Measurements from ENCODE around the gene ATXN7L1. TPM values are rescaled to one million over a fixed set of nuclear protein-coding genes. Genes with fewer than 3 reads are reported as not detected.

Gene ATXN7L1
- total RNA-seq, 3 donors from 2014 or later (not counting 1 experiment from before 2014, with no cell fraction given): 37.5 to 48.6 (median 47.9) TPM

DNA sequence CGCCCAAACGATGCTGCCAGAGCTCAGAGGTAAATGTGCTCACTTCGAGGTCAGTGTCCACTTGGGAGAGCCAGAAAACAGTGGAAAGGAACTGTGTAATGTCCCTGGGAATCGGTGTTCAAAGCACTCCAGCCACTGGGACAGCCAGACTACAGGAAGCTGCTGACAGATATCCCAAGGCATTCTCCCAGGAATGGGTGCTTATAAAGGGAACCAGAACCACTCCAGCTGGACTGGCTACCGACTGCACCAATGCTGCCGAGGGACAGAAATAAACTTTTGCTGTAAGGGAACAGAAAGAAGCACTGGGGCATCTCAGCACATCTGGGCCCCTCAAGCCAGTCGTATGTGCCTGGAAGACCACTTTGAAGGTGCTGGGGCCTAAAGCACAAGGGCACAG, 76.7 kb downstream of the ATXN7L1 start:
- no peak for TF ChIP-seq CTCF (IDR thresholded peaks at IDR 0.05)
- H3K9me3 ChIP-seq (ENCODE audit: control insufficient read depth, insufficient read depth, low read length): no peaks in the 10 kb centered on the region
- peaks cover 9% of the 10 kb centered on the region for H3K4me1 ChIP-seq (ENCODE audit: control insufficient read depth, insufficient read depth, low read length)
- Mint-ChIP-seq H3K9me3 (no peaks in the 10 kb centered on the region), H3K27ac (no peak overlapping the region), H3K4me1 (peaks cover 25 to 48% of the 10 kb centered on the region in 2 donors), H3K4me3 (no peak overlapping the region), H3K36me3 (no peaks in the 10 kb centered on the region), H3K27me3 (ENCODE audit: low read depth in 2 of 2) (no peaks in the 10 kb centered on the region)
- no peaks in the 10 kb centered on the region for H3K27me3 ChIP-seq (ENCODE audit: control insufficient read depth, insufficient read depth, low read length)
- no peaks in the 10 kb centered on the region for H3K36me3 ChIP-seq (ENCODE audit: control insufficient read depth, insufficient read depth, low read length)
- intact Hi-C loops (cut with micrococcal nuclease): loop anchor here (10.0 kb wide), 1 partner anchor 125 kb away; no protein-coding TSS in a partner anchor
- DNase-seq (no peak), ATAC-seq (no peak)
- 91% methylated on average over 7 of the region's 7 CpGs for WGBS (ENCODE audit: insufficient coverage)
- H3K4me3 ChIP-seq (ENCODE audit: low read length): no peak overlapping the region
- H3K27ac ChIP-seq (ENCODE audit: low read length): no peak overlapping the region

- peaks cover 24 to 48% of the 10 kb centered on the region in 2 donors for H3K4me1 Mint-ChIP-seq
- 97% methylated on average over 3 of the region's 4 CpGs for WGBS (ENCODE audit: insufficient coverage)
- no peak overlapping the region for H3K27ac Mint-ChIP-seq
- no peaks in the 10 kb centered on the region for H3K27me3 Mint-ChIP-seq (ENCODE audit: low read depth in 2 of 2)
- Histone ChIP-seq H3K9me3 (ENCODE audit: control insufficient read depth, insufficient read depth, low read length) (no peaks in the 10 kb centered on the region), H3K4me3 (ENCODE audit: low read length) (no peak overlapping the region), H3K36me3 (ENCODE audit: control insufficient read depth, insufficient read depth, low read length) (no peaks in the 10 kb centered on the region), H3K27me3 (ENCODE audit: control insufficient read depth, insufficient read depth, low read length) (no peaks in the 10 kb centered on the region), H3K27ac (ENCODE audit: low read length) (no peak overlapping the region), H3K4me1 (ENCODE audit: control insufficient read depth, insufficient read depth, low read length) (peaks cover 9% of the 10 kb centered on the region)
- ATAC-seq (no peak), DNase-seq (no peak)
- no peak overlapping the region for H3K4me3 Mint-ChIP-seq
- TF ChIP-seq CTCF (IDR thresholded peaks at IDR 0.05): no peak
- intact Hi-C loops (cut with micrococcal nuclease): no loop called here
- H3K36me3 Mint-ChIP-seq: no peaks in the 10 kb centered on the region
- no peaks in the 10 kb centered on the region for H3K9me3 Mint-ChIP-seq
Observed at GRCh38 chr7:105799006-105799405, 77.4 kb downstream of the ATXN7L1 start.

DNA sequence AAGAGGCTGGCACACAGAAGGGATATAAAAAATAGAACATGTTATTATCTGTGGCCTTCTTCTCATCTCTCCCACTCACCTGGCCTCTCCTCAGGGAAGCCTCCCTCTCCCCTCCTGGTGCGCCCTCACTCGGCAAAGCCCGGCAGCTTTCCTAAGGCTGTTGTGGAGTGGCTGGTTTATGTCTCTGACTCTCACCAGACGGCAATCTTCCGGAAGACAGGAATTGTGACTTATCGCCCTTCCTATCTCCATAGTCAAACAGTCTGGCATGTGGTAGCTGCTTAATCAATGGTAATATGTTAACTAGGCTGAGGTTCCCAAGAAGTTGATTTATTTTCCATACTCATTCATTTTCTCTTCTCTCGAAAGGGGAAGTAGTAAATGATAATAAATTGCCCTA, 78.7 kb downstream of the ATXN7L1 start:
- H3K27ac Mint-ChIP-seq: no peak overlapping the region
- H3K36me3 ChIP-seq (ENCODE audit: control insufficient read depth, insufficient read depth, low read length): no peaks in the 10 kb centered on the region
- H3K36me3 Mint-ChIP-seq: no peaks in the 10 kb centered on the region
- DNase-seq: no peak
- peaks cover 13% of the 10 kb centered on the region for H3K4me1 ChIP-seq (ENCODE audit: control insufficient read depth, insufficient read depth, low read length)
- H3K9me3 ChIP-seq (ENCODE audit: control insufficient read depth, insufficient read depth, low read length): no peaks in the 10 kb centered on the region
- no peak overlapping the region for H3K27ac ChIP-seq (ENCODE audit: low read length)
- no peaks in the 10 kb centered on the region for H3K27me3 ChIP-seq (ENCODE audit: control insufficient read depth, insufficient read depth, low read length)
- peaks cover 34 to 52% of the 10 kb centered on the region in 2 donors for H3K4me1 Mint-ChIP-seq
- H3K9me3 Mint-ChIP-seq: no peaks in the 10 kb centered on the region
- no peak overlapping the region for H3K4me3 ChIP-seq (ENCODE audit: low read length)
- no peak for ATAC-seq
- no peak for TF ChIP-seq CTCF (IDR thresholded peaks at IDR 0.05)
- no peaks in the 10 kb centered on the region for H3K27me3 Mint-ChIP-seq (ENCODE audit: low read depth in 2 of 2)
- WGBS (ENCODE audit: insufficient coverage): 100% methylated on average over 2 of the region's 7 CpGs
- no peak overlapping the region for H3K4me3 Mint-ChIP-seq
- intact Hi-C loops (cut with micrococcal nuclease): no loop called here

DNA sequence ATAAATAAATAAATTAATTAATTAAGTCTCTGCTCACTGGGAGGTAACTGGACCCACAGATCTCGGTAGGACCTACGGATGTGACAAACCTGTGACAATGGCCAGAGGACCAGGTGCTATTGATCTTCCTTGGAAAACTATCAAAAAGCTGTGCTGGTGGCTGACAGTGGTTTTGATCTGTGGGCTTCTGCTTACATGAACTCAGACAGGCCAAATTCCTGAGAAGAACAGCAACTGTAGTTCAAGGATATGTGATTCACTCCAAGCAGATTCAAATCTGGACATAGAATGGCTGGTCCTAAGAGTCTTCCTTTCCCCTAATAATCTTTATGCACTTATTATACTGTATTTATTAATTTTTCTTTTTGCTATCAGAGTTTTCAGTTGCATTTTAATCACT, 80.0 kb downstream of the ATXN7L1 start:
- no peaks in the 10 kb centered on the region for H3K36me3 ChIP-seq (ENCODE audit: control insufficient read depth, insufficient read depth, low read length)
- no peak overlapping the region for H3K4me3 ChIP-seq (ENCODE audit: low read length)
- WGBS (ENCODE audit: insufficient coverage): 94% methylated on average over 2 of the region's 2 CpGs
- no peak for ATAC-seq
- H3K4me1 ChIP-seq (ENCODE audit: control insufficient read depth, insufficient read depth, low read length): peaks cover 16% of the 10 kb centered on the region
- intact Hi-C loops (cut with micrococcal nuclease): no loop called here
- H3K27me3 Mint-ChIP-seq (ENCODE audit: low read depth in 2 of 2): no peaks in the 10 kb centered on the region
- no peak for TF ChIP-seq CTCF (IDR thresholded peaks at IDR 0.05)
- no peak overlapping the region for H3K4me3 Mint-ChIP-seq
- H3K36me3 Mint-ChIP-seq: no peaks in the 10 kb centered on the region
- peaks cover 38 to 47% of the 10 kb centered on the region in 2 donors for H3K4me1 Mint-ChIP-seq
- no peaks in the 10 kb centered on the region for H3K9me3 Mint-ChIP-seq
- no peaks in the 10 kb centered on the region for H3K9me3 ChIP-seq (ENCODE audit: control insufficient read depth, insufficient read depth, low read length)
- H3K27me3 ChIP-seq (ENCODE audit: control insufficient read depth, insufficient read depth, low read length): no peaks in the 10 kb centered on the region
- no peak for DNase-seq
- no peak overlapping the region for H3K27ac Mint-ChIP-seq
- H3K27ac ChIP-seq (ENCODE audit: low read length): no peak overlapping the region

Measured in natural killer cell (primary cell).